DOHH2 (cell line): ENCODE results near the gene OSTF1.

ENCODE experiments used
- H3F3A ChIP-seq: fragments of 200-600 bp; sonication (generic), shearing (Covaris generic); 2 replicates; pipeline ENCODE4 v1.6.0; 2016; ENCODE audit warnings: antibody characterized with exemption, mild to moderate bottlenecking; ENCODE audit not compliant: control insufficient read depth, insufficient read depth
- H3K27ac ChIP-seq: fragments of 200-600 bp; sonication (generic); 2 replicates; pipeline ENCODE4 v1.5.1; 2014; ENCODE audit warnings: low read depth, mild to moderate bottlenecking, low read length, moderate library complexity
- H3K27me3 ChIP-seq: fragments of 200-600 bp; sonication (generic); 2 replicates; pipeline ENCODE4 v1.6.1; 2014; ENCODE audit warnings: mild to moderate bottlenecking, low read length, mixed read lengths; ENCODE audit not compliant: control insufficient read depth
- H3K36me3 ChIP-seq: fragments of 200-600 bp; sonication (generic); 2 replicates; pipeline ENCODE4 v1.6.1; 2014; ENCODE audit warnings: mild to moderate bottlenecking, low read length, moderate library complexity, mixed read lengths; ENCODE audit not compliant: control insufficient read depth
- H3K4me1 ChIP-seq: fragments of 200-600 bp; sonication (generic); 2 replicates; pipeline ENCODE4 v1.6.1; 2014; ENCODE audit warnings: mild to moderate bottlenecking, low read length, mixed read lengths; ENCODE audit not compliant: control insufficient read depth
- H3K4me2 ChIP-seq: fragments of 200-600 bp; sonication (generic); 2 replicates; pipeline ENCODE4 v1.6.0; 2014; ENCODE audit warnings: mild to moderate bottlenecking, low read length, moderate library complexity
- H3K4me3 ChIP-seq: fragments of 200-600 bp; sonication (generic); 2 replicates; pipeline ENCODE4 v1.5.1; 2014; ENCODE audit warnings: mild to moderate bottlenecking, low read length, mixed read lengths
- H3K79me2 ChIP-seq: fragments of 200-600 bp; sonication (generic); 2 replicates; pipeline ENCODE4 v1.6.1; 2014; ENCODE audit warnings: mild to moderate bottlenecking, low read length, mixed read lengths; ENCODE audit not compliant: control insufficient read depth
- H3K9me2 ChIP-seq: fragments of 200-600 bp; sonication (generic); replicated peaks from 2 replicates; pipeline ENCODE4 v1.6.1; 2014; ENCODE audit warnings: mild to moderate bottlenecking, low read length, mixed read lengths; ENCODE audit not compliant: control insufficient read depth
- H3K9me3 ChIP-seq: fragments of 200-600 bp; sonication (generic); 2 replicates; pipeline ENCODE4 v1.6.1; 2014; ENCODE audit warnings: antibody characterized with exemption, low read length, mixed read lengths; ENCODE audit not compliant: control insufficient read depth, insufficient read depth
- H4K20me1 ChIP-seq: fragments of 200-600 bp; sonication (generic); 2 replicates; pipeline ENCODE4 v1.6.0; 2014; ENCODE audit warnings: low read depth, mild to moderate bottlenecking, antibody characterized with exemption, low read length, moderate library complexity; ENCODE audit not compliant: control insufficient read depth, insufficient read depth
- EZH2phosphoT487 ChIP-seq: fragments of 200-600 bp; sonication (generic); IDR thresholded peaks from 2 replicates; pipeline ENCODE4 v1.6.1; 2017; ENCODE audit warnings: borderline replicate concordance, mild to moderate bottlenecking, antibody characterized with exemption, low read length, moderate library complexity, mixed read lengths
- TF ChIP-seq, protein P1 (sequence below): fragments of 200-600 bp; sonication (generic); IDR thresholded peaks from one replicate; pipeline ENCODE4 v1.5.1; 2014; ENCODE audit warnings: antibody characterized with exemption, mild to moderate bottlenecking, low read depth, low read length; ENCODE audit not compliant: poor library complexity, severe bottlenecking

Gene OSTF1

DNA sequence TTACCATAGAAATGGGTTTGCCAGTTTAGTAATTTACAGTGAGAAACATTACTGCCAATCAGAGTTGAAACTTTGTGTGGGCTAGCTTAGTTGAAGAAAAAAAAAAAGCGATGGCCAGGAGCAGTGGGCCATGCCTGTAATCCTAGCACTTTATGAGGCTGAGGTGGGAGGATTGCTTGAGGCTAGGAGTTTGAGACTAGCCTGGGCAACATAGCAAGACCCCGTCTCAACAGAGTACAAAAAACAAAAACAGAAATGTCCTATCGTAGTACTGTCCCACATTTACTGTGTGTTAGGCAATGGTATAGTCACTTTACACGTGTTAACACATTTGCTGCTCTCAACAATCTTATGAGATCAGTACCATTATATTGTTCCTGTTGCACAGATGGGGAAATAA, 2.3 kb downstream of the OSTF1 start:
- Histone ChIP-seq H4K20me1 (peaks cover 12% of the 10 kb centered on the region), H3F3A (no peaks in the 10 kb centered on the region), H3K79me2 (peaks cover 68% of the 10 kb centered on the region), H3K4me3 (no peak overlapping the region), H3K36me3 (peaks cover 2% of the 10 kb centered on the region; the same call in 1 of the 2 replicates), H3K9me3 (no peaks in the 10 kb centered on the region), H3K9me2 (no peaks in the 10 kb centered on the region), H3K27ac (no peak overlapping the region), H3K4me2 (peak overlapping the region; percentile 84), H3K4me1 (peaks cover 31% of the 10 kb centered on the region), H3K27me3 (no peaks in the 10 kb centered on the region)
- no peak for TF ChIP-seq EZH2phosphoT487
- TF ChIP-seq, protein P1, sequence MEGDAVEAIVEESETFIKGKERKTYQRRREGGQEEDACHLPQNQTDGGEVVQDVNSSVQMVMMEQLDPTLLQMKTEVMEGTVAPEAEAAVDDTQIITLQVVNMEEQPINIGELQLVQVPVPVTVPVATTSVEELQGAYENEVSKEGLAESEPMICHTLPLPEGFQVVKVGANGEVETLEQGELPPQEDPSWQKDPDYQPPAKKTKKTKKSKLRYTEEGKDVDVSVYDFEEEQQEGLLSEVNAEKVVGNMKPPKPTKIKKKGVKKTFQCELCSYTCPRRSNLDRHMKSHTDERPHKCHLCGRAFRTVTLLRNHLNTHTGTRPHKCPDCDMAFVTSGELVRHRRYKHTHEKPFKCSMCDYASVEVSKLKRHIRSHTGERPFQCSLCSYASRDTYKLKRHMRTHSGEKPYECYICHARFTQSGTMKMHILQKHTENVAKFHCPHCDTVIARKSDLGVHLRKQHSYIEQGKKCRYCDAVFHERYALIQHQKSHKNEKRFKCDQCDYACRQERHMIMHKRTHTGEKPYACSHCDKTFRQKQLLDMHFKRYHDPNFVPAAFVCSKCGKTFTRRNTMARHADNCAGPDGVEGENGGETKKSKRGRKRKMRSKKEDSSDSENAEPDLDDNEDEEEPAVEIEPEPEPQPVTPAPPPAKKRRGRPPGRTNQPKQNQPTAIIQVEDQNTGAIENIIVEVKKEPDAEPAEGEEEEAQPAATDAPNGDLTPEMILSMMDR, result no peak

DNA sequence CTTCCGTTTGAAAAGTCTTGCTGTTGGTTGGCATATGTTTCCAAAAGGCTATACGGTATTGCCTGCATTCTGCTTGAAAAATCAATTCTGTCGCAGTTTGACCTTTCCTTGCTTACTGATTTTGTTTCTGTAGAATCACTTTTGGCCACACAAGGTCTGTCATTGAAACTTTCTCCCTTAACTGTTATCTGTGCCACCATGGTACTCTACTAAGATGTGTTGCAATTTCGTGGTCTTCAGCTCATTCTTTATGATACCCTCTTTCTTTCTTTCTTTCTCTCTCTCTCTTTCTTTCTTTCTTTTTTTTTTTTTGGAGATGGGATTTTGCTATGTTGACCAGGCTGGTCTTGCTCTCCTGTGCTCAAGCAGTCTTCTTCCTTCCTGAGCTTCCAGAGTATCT, 4.5 kb downstream of the OSTF1 start:
- Histone ChIP-seq H3K4me2 (no peak overlapping the region), H3K4me3 (no peak overlapping the region), H3K27me3 (no peaks in the 10 kb centered on the region), H3K9me3 (no peaks in the 10 kb centered on the region), H4K20me1 (peaks cover 12% of the 10 kb centered on the region), H3F3A (no peaks in the 10 kb centered on the region), H3K9me2 (no peaks in the 10 kb centered on the region), H3K36me3 (peaks cover 2% of the 10 kb centered on the region; the same call in 1 of the 2 replicates), H3K79me2 (peaks cover 84% of the 10 kb centered on the region), H3K27ac (no peak overlapping the region), H3K4me1 (peaks cover 21% of the 10 kb centered on the region)
- TF ChIP-seq, protein P1, result no peak
- no peak for TF ChIP-seq EZH2phosphoT487

DNA sequence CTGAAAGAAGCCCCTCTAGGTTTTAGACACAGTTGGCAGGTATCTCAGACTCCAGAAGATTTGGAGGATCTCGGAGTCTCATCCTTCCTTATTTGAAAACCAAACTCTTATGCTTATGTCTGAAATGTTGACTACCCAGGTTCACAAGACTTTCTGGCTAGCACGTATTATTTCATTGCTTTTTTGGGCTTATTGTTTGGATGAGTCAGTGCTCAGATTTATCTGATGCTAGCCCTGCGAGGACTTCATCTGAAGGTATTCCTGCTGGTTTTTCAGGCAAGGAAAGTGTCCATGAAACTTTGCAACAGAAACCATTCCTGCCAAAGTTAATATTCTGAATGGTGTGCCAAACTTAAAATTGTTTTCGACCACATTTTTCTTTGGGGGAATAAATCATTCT, 8.5 kb downstream of the OSTF1 start:
- TF ChIP-seq, protein P1, result no peak
- TF ChIP-seq EZH2phosphoT487, result no peak
- no peaks in the 10 kb centered on the region for H3K9me3 ChIP-seq
- no peaks in the 10 kb centered on the region for H3K36me3 ChIP-seq
- H3K27ac ChIP-seq, result no peak overlapping the region
- H3K4me3 ChIP-seq, result no peak overlapping the region
- no peaks in the 10 kb centered on the region for H3K27me3 ChIP-seq
- H3K4me1 ChIP-seq, result no peaks in the 10 kb centered on the region
- H3K9me2 ChIP-seq, result no peaks in the 10 kb centered on the region
- no peak overlapping the region for H3K4me2 ChIP-seq
- H3F3A ChIP-seq, result no peaks in the 10 kb centered on the region
- no peaks in the 10 kb centered on the region; the same call in 1 of the 2 replicates for H4K20me1 ChIP-seq
- H3K79me2 ChIP-seq, result peaks cover 79% of the 10 kb centered on the region
